AML-193 (cell line): ENCODE results near the gene SLC12A3.
"Not testable (repeated sequence)": the region's sequence is repeated elsewhere in the genome, so short reads cannot be mapped to it uniquely, and the experiment has no call there.

Experiments
- DNase-seq, 2 experiments: peaks; one replicate each; lab custom pipeline; 2025; lab: John Stamatoyannopoulos, UW

Gene SLC12A3

DNA sequence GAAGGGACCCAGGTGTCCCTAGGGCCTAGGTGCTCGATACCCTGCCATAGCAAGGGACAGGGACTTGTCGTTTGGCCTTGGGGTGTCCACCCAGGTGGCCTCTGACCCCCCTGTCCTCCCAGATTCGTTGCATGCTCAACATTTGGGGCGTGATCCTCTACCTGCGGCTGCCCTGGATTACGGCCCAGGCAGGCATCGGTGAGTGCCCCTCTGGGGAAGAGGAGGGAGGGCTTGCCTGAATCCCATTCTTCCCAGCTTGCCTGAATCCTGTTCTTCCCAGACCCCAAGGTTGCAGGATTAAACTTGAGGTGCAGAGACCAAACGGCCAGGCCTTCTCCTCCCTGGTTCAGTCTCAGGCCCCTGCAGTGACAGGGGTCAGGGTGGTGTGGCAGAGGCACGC, 3.2 kb downstream of the SLC12A3 start:
- DNase-seq = no peak

DNA sequence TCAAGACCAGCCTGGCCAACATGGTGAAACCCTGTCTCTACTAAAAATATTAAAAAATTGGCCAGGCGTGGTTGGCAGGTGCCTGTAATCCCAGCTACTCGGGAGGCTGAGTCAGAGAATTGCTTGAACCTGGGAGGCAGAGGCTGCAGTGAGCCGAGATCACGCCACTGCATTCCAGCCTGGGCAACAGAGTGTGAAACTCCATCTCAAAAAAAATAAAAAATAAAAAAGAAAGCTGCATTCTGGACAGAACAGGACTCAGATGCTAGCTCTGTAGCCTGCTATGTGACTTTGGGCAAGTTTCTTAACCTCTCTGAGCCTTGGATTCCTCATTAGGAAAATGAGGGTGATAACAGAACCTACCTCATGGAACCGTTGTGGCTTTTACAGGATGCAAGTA, 3.8 kb downstream of the SLC12A3 start:
- not testable (repeated sequence) for DNase-seq

DNA sequence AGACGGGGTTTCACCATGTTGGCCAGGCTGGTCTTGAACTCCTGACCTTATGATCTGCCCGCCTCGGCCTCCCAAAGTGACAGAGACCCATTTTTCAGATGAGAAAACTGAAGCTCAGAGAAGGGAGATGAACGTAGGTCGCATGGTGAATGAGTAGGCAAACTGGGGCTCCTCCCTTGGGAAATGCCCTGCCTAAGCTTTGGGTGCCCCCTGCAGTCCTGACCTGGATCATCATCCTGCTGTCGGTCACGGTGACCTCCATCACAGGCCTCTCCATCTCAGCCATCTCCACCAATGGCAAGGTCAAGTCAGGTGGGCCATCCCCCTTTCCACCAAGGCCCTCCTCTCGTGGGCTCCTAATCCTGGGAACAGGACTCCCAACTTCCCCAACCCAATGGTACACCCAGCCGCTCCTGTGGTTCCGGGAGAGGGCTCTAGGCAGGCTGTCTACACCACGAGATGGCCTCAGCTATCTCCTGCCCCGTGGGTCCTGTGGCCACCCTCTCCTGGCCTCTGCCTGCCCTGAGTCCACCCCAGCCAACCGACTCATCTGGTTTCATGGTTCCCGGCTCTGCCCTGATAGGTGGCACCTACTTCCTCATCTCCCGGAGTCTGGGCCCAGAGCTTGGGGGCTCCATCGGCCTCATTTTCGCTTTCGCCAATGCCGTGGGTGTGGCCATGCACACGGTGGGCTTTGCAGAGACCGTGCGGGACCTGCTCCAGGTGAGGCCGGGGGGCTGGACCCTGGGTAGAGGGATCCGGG, 4.7 kb downstream of the SLC12A3 start:
- peak; percentile 32 to 35 for DNase-seq

DNA sequence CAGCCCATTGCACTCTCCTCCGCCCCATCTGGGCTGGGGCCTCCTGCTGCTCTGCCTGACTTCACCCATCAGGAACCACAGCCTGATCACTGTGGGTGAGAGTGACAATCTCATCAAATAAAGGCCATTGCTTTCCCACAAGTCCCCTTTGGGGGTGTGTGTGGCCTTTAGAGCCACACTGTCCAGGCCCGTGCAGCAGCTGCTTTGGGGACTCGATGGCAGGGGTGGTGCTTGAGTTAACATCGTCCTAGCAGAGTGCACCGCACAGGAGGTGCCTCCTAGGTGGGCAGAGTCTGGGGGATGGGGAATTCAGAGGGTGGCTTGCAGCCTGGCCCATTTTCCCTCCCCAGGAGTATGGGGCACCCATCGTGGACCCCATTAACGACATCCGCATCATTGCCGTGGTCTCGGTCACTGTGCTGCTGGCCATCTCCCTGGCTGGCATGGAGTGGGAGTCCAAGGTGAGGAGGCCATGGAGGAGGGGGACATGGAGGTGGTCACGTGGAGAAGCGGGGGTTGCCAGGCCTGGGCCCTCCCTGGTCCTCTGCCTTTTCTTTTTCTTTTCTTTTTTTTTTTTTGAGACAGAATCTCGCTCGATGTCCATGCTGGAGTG, 5.4 kb downstream of the SLC12A3 start:
- DNase-seq = no peak

DNA sequence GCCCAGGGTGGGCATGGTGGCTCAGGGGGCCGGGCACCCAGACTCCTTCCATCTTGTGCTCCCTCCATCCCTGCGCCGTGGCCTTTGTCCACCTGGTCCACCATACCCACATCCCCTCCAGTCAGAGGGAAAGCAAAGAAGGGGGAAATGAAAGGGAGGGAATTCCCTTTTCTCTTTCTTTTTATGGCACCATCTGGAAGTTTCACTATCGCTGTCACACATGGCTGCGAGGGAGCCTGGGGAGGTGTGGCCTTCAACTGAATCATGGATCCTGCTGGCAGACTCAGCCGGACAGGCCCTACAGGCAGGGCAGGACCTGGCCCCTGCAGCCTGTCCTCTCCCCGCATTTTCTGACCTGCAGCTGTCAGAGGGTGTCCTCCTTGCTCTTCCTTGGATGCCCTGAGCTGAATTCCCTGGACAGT, 6.2 kb downstream of the SLC12A3 start:
- no peak for DNase-seq

DNA sequence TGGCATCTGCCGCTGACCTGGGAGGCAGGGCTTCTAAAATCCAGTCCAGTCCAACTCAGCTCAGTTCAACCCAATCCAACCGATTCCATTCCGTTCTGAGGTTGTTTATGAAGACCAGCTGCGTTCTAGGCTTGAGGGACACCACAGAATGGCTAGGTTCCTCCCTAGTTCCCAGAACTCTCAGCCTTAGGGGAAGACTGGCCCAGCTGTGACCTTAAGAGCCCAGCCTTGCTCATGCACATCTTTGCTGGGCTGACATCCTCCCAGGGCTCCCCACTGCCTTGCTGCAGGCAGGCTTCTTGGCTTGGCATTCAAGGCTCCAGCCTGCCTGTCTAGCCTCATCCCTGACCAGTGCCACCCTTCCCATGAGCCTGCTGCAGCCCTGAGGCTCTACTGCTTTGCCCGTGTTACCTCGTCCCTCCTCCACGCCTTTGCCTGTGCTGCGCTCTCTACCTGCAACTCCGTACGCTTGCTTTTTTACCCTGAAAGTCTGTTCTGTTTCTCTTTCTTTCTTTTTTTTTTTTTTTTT, 7.9 kb downstream of the SLC12A3 start:
- DNase-seq = peak in 1 of 2 experiments; percentile 15

DNA sequence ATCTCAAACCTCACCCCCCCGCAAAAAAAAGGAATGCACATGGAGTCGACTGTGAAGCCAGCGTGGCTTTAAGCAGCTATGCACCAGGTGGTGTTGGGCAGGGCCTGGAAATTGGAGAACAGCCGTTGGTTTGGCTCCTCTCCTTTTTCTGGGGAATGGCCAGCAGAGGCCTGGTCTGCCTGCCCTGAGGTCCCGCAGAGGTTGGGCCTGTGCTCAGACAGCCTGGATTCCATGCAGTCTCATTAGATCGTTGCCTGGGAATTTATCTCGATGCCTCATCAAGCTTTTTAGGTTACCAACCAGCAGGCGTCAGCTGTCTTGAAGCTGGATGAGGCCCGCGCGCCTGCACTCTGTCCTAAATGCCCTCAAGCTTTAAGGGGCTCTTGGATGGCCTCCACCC, 9.8 kb downstream of the SLC12A3 start:
- no peak for DNase-seq

DNA sequence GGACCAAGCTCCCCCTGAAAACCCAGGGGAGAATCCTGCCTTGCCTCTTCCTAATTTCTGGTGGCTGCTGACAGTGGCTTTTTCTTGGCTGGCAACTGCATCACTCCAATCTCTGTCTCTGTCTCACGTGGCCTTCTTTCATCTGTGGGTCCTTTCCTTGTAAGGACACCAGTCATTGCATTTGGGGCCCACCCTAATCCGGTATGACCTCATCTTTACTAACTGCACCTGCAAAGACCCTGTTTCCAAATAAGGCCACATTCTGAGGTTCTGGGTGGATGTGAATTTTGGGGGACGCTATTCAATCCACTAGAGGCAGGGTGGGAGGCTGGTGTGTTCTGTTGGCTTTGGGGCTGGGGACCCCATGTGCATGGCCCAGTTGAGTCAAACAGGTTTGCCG, 11.0 kb downstream of the SLC12A3 start:
- DNase-seq = no peak

DNA sequence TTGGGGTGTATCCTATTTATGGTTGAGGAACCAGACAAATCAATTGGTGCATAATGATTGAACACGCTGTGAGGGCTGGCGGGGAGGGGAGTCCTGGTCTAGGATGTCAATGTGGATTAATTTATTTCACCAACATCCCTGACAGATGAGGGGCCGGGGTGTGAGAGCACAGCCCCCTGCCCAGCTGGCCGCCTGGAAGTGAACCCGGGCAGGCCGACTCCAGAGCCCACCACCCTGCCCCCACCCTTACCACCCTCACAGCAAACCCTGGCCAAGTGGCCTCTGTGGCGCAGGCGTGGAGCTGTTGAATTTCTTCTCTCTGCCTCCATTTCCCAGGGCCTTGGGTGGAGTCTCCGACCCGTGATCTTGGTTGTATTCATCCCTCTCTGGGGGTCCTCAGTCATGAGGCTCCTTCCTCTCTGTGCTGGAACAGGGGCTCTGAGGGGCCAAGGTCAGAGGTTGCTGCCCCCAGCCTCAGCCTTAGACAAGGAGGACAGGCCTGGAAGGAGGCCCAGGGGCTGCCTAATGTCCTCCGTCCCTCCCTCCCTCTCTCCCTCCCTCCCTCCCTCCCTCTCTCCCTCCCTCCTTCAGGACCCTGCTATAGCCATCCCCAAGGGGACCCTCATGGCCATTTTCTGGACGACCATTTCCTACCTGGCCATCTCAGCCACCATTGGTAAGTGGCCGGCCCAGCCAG, 12.6 kb downstream of the SLC12A3 start:
- no peak for DNase-seq

DNA sequence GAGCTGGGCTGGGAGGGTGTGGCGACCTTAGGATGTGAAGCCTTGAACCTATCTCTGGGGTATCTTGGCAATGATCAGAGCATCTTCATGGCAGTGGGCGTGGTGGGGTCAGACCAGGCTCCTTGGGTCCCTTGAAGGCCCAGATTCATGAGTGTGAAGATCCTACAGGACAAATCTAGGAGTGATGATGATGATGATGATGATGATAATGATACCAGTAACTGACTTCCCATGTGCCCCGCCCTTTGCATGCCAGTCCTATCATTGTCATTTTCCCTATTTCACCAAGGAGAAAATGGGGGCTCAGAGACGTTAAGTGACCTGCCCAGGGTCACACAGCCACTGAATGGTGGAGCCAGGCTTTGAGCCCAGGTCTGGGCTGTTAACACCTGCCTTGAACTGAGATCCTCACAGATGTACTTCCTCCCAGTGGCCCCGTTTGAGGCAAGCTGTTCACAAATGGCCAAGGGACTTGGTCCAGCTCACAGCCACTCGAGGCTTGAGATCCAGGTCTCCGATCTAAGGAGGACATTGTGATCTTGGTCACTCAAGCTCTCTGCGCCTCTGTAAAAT, 13.4 kb downstream of the SLC12A3 start:
- no peak for DNase-seq

DNA sequence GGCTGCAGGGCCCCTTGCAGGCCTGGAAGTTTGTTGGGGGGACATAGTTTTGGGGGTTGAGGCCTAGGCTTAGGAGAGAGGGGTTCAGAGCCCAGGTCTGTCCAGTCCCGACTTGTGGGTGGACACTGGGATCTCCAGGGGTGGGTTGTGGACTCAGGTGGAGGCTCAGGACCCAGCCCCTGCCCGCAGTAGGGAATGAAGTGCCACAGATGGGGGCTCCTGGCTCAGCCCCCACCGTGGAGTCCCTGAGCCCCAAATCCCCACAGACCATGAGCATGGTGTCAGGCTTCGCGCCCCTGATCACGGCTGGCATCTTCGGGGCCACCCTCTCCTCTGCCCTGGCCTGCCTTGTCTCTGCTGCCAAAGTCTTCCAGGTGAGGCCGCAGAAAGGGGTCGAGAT, 14.3 kb downstream of the SLC12A3 start:
- DNase-seq = no peak

DNA sequence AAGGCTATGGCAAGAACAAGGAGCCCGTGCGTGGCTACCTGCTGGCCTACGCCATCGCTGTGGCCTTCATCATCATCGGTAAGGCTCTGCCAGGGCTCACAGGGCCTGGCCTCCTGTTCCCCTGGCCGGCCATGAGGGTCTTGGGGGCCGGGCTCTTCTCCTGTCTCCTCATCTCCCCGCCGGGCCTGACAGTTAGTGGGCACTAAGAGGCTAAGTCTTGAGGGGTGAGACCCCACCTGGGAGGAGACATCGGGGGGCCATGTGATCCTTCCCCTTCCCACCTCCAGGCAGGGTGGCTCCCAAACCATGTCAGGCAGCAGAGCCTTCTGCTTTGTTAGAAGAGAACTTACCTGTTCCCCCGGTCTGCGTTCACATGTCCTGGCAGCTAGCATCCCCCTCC, 15.2 kb downstream of the SLC12A3 start:
- DNase-seq = no peak

DNA sequence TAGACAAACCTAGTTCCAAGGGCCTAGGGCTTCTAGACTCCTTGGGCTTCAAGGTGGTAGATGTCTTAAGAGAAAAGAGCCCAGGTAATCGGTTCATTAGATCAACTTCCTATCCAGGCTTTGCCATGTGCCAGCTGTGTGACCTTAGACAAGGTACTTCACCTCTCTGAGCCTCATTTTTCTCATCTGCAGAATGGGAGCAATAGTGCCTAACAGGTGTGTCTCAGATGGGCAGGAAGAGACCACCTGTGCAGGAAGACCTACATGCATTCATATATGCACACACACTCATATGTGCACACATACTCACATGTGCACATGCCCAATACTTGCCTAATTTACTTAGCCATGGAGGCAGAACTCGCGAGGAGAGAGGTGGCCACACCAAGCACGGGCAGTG, 15.7 kb downstream of the SLC12A3 start:
- DNase-seq = no peak

DNA sequence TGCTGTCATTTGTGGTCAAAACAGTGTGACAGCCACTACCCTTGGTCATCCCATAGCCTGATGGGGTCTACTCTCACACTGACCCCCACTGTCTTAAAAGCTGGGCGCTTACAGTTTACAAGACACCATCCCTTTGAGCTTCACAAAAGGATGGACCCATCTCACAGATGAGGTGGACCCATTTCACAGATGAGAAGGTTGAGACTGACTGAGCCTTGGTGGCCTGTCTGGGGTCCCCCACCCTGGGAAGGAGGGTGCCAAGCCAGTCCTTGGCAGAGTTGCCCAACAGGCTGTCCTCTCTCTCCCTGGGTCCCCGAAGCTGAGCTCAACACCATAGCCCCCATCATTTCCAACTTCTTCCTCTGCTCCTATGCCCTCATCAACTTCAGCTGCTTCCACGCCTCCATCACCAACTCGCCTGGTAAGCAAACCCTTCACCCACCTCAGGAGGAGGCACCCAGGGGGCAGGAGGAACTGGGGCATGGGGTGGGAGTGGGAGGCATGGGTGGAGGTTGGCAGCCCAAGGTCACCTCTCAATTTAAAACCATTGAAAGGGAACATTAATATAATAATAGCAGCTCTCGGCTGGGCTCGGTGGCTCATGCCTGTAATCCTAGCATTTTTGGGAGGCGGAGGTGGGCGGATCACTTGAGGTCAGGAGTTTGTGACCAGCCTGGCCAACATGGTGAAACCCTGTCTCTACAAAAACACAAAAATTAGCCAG, 17.2 kb downstream of the SLC12A3 start:
- DNase-seq = no peak

DNA sequence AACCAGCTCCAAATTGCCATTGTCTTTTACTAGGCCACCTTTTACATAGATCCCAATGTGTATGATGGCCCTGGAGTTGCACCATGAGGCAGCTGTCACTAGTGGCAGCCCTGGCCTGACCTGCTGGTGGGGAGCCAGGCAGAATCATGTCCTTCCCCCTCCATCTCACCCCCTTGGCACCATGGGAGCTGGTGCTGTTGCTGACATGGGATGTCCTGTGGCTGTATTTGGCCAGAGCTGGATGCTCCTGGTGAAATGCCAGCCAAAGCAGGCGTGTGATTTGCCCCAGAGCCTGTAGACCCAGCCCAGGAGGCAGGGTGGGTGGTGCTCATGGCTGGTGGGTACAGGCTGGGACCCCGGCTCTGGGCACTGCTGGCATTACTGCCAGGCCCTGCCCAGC, 18.6 kb downstream of the SLC12A3 start:
- DNase-seq = no peak

DNA sequence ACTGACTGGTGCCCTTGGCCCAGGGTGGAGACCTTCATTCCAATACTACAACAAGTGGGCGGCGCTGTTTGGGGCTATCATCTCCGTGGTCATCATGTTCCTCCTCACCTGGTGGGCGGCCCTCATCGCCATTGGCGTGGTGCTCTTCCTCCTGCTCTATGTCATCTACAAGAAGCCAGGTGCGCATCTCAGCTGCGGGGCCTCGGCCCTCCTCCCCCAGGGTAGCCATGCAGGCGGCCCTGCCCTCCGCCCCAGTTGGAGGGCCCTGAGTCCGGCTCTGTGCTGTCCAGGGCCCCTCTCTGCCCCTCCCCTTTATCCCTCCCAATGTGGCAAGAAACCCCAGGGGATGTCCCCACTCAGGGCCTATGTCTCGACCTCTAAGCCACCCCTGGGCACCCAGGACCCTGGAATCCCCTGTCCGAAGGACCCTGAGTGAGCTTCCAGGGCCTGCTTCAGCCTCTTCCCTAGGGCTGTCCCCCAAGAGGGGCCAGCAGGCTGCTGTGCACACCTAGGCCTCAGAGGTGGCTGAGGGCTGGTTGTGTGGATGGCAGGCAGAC, 19.1 kb downstream of the SLC12A3 start:
- DNase-seq = no peak

DNA sequence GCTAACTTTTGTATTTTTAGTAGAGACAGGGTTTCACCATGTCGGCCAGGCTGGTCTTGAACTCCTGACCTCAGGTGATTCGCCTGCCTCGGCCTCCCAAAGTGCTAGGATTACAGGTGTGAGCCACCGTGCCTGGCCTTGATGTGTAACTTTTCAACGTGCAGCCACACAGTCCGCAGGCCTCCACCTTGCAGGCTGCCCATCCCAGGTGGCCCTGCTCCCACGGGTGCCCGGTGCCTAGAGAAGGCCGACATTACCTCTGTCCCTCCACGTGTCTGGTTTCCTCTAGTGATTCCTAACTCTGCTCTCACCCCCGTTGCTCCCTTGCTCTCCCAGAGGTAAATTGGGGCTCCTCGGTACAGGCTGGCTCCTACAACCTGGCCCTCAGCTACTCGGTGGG, 19.9 kb downstream of the SLC12A3 start:
- DNase-seq = not testable (repeated sequence)

DNA sequence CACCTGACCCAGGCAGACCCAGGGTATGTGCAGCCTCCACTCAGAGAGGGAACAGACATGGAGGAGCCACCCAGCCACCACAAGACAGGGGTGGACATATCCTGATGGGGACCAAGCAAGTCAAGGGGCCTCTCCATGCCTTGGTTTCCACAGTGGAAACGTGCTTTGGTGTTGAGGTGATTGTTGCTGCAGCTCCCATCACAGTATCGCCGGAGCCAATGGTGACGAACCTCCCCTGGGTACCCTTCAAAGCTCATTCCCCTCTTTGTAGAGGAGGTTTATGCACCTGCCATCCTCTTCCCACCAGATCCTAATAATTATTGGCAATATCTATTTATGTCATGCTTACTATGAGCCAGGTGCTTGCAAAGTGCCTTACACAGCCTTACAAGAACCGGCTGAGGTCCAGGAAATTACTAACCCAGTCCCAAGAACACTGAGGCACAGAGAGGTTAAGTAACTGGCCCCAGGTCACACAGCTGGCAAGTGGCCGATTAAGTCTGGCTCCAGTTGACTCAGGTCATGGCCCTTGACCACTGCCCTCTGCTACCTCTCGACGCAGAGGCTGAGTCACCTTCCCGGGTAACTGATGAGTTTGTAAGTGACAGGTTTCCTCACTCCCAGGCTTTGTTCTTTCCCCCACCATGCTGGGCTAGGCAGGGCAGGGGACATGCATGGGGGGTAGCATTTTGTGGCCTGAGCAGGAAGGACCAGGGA, 20.6 kb downstream of the SLC12A3 start:
- no peak for DNase-seq

DNA sequence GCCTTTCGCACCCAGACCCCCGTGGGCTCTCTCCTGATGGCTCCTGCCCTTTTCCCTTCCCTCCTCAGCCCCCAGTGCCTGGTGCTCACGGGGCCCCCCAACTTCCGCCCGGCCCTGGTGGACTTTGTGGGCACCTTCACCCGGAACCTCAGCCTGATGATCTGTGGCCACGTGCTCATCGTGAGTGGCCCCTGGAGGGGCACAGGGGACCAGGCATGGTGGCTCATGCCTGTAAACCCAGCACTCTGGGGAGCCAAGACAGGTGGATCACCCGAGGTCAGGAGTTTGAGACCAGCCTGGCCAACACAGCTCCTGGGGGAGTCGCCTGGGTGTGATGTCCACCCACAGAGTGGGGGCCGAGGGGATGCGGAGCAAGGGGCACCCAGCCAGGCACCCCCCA, 21.3 kb downstream of the SLC12A3 start:
- DNase-seq = no peak

DNA sequence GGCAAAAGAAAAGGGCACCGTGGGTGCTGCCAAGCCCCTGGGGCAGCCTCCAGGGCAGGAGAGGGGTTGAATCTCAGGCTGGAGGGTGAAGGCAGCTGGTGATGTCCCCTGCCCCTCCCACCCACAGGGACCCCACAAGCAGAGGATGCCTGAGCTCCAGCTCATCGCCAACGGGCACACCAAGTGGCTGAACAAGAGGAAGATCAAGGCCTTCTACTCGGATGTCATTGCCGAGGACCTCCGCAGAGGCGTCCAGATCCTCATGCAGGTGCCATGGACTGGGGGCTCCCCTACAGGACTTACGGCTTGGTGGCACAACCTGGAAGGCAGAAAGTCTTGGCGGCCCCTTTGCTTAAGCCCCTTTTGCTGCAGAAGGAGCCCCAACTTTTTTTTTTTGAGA, 21.8 kb downstream of the SLC12A3 start:
- no peak for DNase-seq

DNA sequence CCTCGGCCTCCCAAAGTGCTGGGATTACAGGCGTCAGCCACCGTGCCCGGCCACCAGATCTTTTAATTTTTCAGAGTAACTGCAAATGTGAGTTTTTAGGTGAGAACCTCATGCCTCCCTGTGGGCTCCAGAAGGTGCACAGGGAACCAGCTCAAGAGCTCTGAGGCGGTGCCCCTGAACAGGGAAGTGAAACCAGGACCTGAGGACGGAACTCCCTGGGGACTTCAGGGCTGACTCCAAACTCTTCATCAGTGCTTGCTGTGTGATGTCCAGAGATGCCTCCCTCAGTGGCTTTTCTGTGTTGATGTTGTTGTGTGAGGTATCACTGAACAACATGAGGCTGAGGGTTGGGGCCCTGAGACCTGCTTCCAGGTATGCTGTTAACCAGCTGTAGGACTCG, 23.8 kb downstream of the SLC12A3 start:
- DNase-seq = no peak
